NOMO-1 treated with DMSO at 0.1 percent for 48 hours (cell line): Measurements from ENCODE around the gene CYB561.

Experiments used
- DNase-seq: peaks from one replicate; lab custom pipeline; 2025; ENCODE audit not compliant: unreplicated experiment; lab: John Stamatoyannopoulos, UW

The CYB561 gene

DNA sequence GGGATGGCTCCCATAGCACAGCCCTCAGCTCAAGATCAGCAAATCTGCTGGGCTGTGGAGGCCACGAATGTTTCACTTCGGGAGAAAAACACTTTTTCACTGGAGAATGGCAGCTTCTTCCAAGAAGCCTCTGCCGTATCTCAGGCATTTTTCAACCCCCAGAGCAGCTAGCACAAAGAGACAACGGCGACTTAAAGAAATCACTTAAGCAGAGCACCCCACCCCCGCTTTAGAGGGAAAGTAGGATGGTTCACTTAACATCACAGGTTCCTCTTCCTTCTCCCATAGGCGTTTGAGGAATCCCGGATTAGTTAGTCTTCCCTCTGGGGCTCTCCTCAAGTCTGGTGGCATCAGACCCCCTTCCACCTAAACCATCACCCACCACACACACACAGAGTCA is 27.6 kb downstream of the CYB561 start:
- DNase-seq: no peak

DNA sequence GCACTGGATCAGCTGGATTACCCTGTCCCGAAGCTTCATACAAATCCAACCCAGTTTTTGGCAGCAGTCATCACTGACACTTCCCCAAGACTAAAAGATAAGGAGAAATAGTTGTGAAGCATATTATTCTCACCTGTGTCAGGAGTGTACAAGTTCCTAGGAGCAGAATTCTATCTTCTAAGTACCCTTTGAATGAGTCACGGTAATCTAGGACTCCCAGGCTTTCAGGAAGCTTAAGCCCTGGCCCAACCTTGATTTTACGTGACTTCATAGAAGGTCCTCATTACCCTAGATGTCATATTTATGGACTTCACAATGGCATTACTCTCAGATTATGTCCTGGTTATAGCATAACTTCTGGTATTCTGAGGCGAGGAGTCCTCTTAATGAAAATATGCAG is 31.9 kb downstream of the CYB561 start:
- DNase-seq: no peak

DNA sequence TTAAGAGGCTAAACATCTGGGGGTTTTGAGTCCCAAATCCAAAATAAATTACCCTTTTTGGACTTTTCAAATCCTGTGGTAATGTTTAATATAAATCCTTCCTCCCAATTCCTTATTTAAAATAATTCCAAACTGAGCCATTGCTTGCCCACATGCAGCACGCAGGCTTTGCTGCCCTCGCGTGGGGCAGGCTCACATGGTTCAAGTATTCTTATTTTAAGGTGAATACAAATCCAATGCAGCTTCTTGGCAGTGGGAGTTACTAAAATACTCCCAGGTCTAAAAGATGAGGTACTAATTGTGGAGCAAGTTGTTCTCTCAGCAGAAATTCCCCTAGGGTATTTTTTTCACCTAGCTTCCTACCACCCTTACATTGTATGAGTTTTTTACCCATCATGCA is 33.0 kb downstream of the CYB561 start:
- DNase-seq: no peak

DNA sequence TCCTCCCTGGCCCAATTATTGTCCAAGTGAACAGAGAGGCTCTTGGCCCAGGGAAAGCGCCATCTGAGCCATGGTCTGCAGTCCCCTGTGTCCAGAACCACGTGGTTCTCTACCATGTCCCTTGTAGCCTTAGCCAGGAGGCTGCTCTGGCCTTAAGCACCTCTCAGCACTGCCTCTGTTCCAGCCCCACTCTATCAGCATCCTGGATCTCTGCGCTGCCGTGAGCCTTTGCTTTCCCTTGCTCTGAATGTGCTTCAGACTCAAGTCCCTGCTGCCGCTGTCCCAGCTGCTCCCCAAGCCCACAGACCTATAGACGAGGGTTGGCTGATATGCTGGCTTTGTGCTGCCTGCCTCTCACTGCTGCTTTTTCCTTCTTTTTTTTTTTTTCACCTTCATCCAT is 33.9 kb downstream of the CYB561 start:
- DNase-seq: no peak

DNA sequence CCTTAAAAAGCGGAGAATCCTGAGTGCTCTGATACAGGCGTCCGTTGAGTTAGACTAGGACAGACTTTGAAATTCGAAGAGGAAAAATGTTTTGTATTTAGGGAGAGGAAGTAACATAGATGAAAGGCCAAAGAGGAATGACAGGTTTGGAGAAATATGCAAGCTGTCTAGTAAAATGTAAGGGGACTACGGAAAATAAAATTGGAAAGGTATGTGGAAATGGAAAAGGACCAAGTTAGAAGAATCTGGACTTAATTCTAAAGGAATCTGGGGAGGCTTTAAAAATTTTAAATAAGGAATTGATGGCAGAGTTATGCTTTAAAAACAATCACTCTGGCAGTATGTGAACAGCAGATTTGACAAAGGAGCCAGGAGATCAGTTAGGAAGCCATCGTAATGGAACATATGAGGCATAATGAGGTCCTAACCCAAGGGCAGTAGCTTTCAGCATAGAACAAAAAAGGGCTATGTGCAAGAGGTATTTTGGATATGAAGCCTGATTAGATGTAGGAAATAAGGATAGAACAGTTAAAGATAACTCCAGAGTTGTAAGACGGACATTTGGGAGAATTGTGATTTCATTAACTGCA is 38.3 kb downstream of the CYB561 start:
- no peak for DNase-seq

DNA sequence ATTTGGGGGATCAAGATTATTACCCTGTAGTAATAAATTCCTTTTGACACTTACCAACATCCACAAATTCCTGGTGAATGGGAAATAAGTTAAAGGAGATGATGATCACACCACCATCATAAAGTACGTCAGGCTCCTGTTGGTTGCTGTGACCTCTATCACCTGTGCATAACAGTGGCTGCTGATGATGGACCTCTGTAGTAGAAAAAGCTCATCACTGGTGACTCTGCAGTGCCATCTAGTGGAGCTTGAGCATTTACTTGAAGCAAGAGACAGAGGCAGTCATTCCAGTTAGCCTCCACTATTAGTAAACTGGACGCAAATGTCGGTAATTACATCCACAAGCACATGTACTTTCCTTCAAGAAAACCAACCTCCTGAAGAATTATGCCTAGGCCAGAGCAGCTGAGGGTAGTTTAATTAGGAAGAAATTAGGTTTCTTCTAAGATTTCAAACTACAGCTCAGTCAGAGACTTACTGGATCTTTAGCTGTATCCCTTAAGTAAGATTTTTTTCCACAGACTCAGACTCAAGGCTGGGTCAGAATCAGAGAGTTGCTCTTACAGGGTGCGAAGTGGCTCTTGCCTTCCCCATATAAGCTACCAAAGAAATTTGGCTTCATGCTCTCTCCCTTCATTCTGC is 39.3 kb downstream of the CYB561 start:
- DNase-seq: peak; percentile 78

DNA sequence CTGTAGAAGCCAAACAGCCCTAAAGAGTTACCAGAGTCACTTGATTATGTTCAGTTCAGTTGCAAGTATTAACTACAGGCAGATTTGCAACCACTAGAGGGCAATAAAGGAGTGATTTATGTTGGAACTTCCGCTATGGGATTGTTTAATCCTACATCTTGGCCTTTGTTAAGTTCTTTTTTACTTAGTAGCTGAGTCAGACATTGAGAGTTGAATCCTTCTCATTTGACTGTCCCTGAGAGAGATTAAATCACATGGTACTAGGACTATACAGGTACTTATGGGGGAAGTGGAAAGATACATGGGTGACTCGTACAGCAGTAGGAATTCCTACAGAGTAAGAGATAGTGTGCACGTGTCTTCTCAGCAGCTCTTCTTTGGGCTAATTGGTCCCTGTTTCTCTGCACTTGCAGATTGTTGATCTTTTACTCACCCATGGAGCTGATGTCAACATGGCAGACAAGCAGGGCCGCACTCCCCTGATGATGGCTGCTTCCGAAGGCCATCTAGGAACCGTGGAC is 40.3 kb downstream of the CYB561 start:
- DNase-seq: peak; percentile 81

DNA sequence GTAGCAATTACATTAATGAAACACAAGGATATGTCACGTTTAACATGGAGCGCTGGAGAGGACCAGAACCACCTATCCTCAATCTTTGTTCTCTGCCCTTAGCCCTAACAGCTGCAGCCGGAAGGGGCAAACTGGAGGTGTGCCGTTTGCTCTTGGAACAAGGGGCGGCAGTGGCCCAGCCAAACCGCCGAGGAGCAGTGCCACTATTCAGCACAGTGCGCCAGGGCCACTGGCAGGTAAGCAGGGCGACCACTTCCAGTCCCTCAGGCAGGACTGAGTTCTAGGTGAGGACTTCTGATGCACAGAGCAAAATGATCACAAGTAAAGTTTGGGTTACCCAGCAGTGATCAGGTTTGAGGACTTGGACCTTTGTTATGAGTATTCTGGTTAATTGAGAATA is 41.1 kb downstream of the CYB561 start:
- DNase-seq: no peak

DNA sequence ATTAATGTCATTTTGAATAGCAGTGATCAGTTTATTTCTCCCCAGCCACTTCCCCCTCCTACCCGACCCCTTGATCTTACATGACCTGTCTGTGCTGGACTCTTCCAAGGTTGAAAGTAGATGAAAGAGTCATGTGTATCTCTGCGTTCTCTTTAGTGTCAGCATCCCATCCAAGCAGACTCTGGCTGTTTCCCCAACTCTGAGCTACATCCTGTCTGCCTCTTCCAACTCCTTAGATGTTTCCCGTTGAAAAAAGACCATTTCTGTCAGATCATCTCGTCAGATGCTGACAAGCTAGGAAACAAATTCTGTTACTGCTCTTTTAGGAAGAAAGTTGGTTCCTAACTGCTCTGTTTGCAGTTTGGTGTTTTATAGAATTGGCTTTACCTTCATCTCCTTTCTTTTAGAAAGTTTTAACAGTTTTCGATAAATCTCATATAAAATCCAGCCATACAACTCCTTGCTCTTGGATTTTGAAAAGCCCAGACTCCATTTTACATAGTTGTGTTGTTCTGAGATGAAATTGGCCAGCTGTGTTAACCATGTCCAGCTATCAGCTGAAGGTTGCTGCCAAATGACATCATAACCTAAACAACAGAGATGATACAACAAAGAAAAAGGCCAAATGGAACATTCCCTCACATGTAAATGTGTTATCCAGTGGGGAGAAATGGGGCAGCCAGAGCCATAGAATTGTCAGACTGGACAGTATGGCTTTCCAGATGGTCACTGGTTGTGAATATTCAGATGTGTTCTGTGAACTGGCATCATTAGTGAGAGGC is 43.5 kb downstream of the CYB561 start:
- no peak for DNase-seq

DNA sequence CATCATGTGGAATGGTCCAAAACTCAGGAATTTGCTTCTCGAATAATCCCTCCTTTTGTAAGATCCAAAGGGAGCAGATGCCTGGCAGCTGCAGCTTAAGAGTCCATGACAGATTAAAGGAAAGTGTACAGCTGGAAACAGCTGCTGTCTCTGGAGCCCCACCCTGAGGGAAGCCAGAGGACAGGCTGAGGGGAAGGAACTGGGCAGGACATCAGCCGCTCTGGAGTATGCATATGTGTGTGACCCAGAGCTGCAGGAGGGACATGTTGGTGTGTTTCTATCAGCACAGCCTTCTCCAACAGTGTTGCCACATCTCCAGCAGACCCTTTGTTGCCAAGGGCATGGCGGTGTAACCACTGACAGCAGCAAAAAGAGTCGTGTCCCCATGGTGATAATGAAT is 46.2 kb downstream of the CYB561 start:
- DNase-seq: no peak

DNA sequence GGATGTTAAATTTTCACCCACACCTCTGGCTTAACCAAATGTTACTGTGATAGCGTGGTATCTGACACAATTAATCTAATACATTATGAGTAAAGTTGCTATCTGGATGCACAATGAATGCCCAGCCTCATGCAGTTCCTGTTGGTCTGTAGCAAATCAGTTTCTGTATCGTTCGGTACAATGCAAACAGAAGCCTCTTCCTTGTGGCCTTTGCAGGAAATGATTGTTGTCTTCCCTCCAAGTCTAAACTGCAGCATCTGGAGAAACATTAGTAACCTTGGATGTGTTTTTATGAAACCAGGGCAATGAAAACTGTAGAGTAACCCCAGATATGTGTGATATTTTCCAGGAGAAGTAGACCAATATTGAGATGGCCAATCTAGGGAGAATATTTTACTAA is 46.8 kb downstream of the CYB561 start:
- no peak for DNase-seq

DNA sequence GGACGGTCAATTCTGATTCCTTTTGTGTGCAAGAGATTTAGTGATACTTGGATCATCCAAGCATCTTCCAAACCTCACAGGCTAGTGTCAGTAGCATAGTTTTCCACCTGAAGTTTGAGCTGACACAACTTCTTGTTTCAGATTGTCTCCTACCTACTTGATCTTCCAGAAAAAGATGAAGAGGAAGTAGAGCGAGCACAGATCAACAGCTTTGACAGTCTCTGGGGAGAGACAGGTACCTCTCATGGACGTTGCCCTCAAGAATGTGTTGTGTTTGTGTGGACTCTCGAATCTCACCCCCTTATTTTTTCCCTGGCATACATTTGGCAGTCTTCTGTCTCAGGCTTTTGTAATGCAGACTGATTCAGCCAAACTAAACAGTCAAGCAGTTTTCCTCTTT is 47.4 kb downstream of the CYB561 start:
- no peak for DNase-seq

DNA sequence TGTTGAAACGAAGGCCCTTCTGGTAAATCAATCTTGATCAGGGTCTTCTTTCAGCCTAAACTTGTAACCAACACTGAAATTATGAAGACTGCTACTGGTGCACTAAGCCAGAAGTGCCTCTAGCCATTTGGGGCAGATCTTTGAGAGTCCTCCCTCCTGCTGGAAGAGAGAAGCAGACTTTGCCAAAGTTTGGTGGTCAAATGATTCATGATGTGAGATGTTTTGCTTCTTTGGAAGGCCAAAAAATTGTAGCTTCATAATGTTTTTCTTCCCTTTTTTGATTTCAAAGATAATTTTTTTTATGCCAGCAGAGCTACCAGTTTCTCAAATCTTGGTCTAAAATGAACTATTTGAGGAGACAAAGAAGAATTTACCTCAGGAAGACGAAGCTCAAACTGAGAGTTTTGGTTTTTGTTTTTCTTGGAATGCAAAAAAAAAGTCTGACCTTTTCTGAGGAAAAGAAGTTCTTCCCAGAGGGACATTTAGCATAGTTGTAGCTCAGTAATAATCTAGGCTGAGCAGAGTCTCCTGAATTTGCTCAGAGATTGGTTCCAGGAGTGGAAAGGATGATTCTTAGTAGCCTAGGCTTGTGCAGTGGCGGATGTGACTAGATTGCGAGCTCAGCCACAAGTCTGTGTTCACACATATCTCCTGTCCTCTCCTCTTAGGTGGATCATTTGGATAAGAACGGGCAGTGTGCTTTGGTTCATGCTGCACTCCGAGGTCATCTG is 50.9 kb downstream of the CYB561 start:
- no peak for DNase-seq

DNA sequence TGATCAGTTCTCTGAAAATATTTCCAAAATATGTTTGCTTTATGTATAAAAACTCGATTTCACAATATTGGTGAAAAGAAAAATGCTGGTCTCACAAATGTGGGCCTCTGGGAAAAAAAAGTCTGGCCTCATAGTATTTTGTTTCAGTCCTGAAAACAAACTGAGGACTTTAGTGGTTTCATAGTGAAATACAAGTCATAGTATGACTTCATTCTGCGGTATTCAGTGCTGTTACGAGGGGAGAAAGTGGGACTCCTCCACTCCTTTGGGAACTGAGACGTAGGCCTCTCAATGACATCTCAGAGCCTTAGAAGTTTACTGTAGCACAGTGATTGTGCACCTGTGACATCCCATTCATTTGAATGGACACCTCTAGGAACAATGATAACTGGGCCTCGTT is 56.0 kb downstream of the CYB561 start:
- DNase-seq: no peak

DNA sequence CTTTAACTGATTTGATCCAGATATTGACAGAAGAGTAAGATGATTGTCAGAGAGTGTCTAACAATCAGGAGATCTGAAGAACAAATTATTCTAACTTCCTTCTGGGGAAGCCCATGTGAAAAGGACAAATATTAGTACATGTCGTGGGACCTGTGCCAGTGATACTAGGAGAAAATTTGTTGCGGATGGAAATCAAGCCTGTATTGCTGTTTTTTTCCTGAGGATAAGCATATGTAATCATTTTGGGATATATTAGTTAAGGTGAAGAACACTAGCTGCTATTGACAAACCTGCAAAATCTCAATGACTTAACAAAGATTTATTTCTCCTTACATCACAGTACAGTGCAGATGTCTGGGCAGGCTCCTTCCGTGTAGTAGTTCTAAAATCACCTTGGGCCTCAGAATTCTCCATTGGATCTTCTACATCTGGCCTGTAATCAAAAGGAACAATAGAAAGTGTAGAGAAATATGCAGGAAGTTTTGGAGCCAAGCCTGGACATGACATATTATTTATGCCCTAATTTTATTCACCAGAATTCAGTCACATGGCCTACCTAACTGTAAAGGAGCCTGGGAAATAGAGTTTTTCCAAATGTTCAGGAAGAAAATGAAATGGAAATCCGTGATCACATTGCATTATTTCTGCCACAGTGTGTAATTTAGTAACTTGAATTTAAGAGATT is 58.3 kb downstream of the CYB561 start:
- no peak for DNase-seq

DNA sequence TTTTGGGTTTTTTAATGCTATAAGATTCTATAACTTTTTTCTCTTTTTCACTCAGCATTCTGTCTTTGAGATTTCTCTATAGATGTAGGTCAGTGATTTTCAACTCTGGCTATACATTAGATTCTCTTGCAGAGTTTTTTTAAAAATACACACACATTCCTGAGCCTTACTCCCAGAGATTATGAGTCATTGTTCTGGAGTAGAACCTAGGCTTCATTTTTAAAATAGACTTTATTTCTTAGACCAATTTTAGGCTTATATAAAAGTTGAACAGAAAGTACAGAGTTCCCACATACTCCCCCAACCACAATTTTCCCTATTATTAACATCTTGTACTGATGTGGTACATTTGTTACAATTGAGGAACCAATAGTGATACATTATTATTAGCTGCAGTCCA is 63.3 kb downstream of the CYB561 start:
- no peak for DNase-seq
